IMR-90 (cell line): ENCODE results near the gene RPS16. TPM values are rescaled to one million over a fixed set of nuclear protein-coding genes. Genes with fewer than 3 reads are reported as not detected.

Experiments used
- FOS ChIP-seq: fragments of 150-350 bp; IDR thresholded peaks from 2 replicates; pipeline ENCODE4 v1.6.1; 2016; ENCODE audit warnings: low read depth, low read length
- POLR2A ChIP-seq: IDR thresholded peaks from 2 replicates; pipeline ENCODE4 v1.6.1; 2012; ENCODE audit warnings: mild to moderate bottlenecking, low read depth, low read length
- polyA plus RNA-seq, 3 experiments: library from polyadenylated mRNA; depleted of rRNA; stranded (reverse); fragments of >200 nt; gene quantifications; 2 replicates each; pipeline ENCODE4 v1.2.3, GENCODE V29; 2012; ENCODE audit warnings: low replicate concordance in 1 of 3
- total RNA-seq: library from RNA; depleted of rRNA; stranded (reverse); fragments of >200 nt; gene quantifications from 2 replicates; pipeline ENCODE4 v1.2.3, GENCODE V29; 2012
- TF ChIP-seq, protein P1 (sequence below): fragments of 150-350 bp; IDR thresholded peaks from 2 replicates; pipeline ENCODE4 v1.6.1; 2017; ENCODE audit warnings: mild to moderate bottlenecking, antibody characterized with exemption, low read length, low read depth

RPS16 gene
- total and polyA plus RNA-seq, 2 of the 4 experiments (the other 2 are of a cell fraction): 320 to 3,500 TPM

DNA sequence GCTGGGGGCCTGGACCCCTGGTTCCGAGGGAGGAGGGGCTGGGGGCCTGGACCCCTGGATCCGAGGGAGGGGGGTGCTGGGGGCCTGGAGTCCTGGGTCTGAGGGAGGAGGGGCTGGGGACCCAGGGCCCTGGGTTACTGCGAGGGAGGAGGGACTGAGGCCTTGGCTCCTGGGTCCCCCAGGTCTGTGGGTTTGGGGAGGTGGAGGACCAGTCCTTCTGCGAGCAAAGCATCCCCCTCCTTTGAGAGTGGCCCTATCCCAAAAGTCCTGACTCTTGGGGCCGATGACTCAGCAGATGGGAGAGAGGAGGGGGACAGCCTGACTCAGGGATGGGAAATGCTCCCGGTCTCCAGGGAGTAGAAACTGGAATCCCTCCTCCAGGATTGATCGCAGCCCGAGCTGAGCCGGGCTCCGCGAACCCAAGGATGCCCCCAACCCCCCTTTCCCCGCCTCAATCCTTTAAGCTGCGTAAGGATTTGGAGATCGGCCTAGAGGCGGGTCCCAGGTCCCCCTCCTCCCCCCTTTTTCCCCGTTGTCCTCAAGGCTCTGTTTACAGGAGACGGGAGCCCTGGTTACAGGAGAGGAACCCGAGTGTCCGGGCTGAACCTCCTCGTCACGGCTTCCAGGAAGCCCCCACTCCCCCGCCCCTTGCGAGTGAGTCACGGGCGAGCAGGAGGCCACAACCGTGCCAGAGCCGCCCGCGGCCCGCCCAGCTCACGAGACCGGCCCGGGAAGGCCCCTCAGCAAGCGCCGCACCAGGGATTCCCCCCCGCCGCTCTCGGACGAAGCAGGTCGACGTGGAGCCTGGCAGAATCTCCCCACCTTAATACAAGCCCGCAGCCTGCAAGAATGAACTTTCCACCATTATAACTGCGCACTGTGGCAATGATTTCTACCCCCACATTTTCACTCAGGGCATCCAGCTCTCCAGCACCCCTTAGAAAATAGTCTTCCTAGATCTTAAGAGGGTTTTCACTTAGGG, 32.1 kb downstream of the RPS16 start (continued):
- peak; percentile 82 for TF ChIP-seq POLR2A
- TF ChIP-seq FOS: peak; percentile 94
- TF ChIP-seq, protein P1, sequence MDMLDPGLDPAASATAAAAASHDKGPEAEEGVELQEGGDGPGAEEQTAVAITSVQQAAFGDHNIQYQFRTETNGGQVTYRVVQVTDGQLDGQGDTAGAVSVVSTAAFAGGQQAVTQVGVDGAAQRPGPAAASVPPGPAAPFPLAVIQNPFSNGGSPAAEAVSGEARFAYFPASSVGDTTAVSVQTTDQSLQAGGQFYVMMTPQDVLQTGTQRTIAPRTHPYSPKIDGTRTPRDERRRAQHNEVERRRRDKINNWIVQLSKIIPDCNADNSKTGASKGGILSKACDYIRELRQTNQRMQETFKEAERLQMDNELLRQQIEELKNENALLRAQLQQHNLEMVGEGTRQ: peak; percentile 32; the same call in 1 of the 2 replicates
